Measurements from ENCODE around the gene CTBS.

CTBS gene

GRCh38 chr1:84505493-84506001 lies 68.7 kb downstream of the CTBS start:
- DNase-seq = no peak

- peak; percentile 28 for DNase-seq
Observed at GRCh38 chr1:84504580-84505492, 69.4 kb downstream of the CTBS start.

- no peak for DNase-seq
Observed at GRCh38 chr1:84502927-84503326, 71.3 kb downstream of the CTBS start.

Measured in hematopoietic multipotent progenitor cell treated with erythropoietin and hydrocortisone succinate and interleukin-3 and kit ligand, for 8 days (in vitro differentiated cells).